AG09319 (cell line): ENCODE results near the gene XCR1.
"Not testable (repeated sequence)": the region's sequence is repeated elsewhere in the genome, so short reads cannot be mapped to it uniquely, and the experiment has no call there.

ENCODE experiments used
- DNase-seq: peaks from one replicate; pipeline ENCODE4 v3.0.0-alpha.2; 2010; ENCODE audit warnings: low read depth; ENCODE audit errors: extremely low read depth
- CTCF ChIP-seq: IDR thresholded peaks from 2 replicates; pipeline ENCODE4 v1.5.1; 2011; ENCODE audit warnings: low read depth, mild to moderate bottlenecking, inconsistent platforms, low read length, moderate library complexity

Gene XCR1

GRCh38 chr3:46058981-46059380 lies 31.7 kb upstream of the XCR1 start:
- TF ChIP-seq CTCF: no peak
- DNase-seq: no peak

GRCh38 chr3:46057716-46058115 lies 30.4 kb upstream of the XCR1 start:
- no peak for TF ChIP-seq CTCF
- no peak for DNase-seq

- no peak for DNase-seq
- no peak for TF ChIP-seq CTCF
These were observed 29.4 kb upstream of the XCR1 start for GRCh38 chr3:46056686-46057085.

- not testable (repeated sequence) for DNase-seq
These were observed 26.7 kb upstream of the XCR1 start for GRCh38 chr3:46053761-46054515.

- DNase-seq: not testable (repeated sequence)
These were observed 26.0 kb upstream of the XCR1 start for GRCh38 chr3:46053265-46053664.

- no peak for DNase-seq
These were observed 25.2 kb upstream of the XCR1 start for GRCh38 chr3:46052531-46052930.

GRCh38 chr3:46049093-46049492 lies 21.8 kb upstream of the XCR1 start:
- DNase-seq: no peak
- TF ChIP-seq CTCF: no peak

More at GRCh38 chr3:46052531-46052930, 25.2 kb upstream of the XCR1 start:
- no peak for TF ChIP-seq CTCF

GRCh38 chr3:46046231-46046630 lies 18.9 kb upstream of the XCR1 start:
- not testable (repeated sequence) for DNase-seq

- TF ChIP-seq CTCF: no peak
- no peak for DNase-seq
These were observed 11.6 kb upstream of the XCR1 start for GRCh38 chr3:46038916-46039315.

GRCh38 chr3:46038071-46038470 lies 10.8 kb upstream of the XCR1 start:
- DNase-seq: not testable (repeated sequence)
